Endothelial cell of umbilical vein (primary cell): ENCODE data around the gene CDC25C. TPM values are rescaled to one million over a fixed set of nuclear protein-coding genes. Genes with fewer than 3 reads are reported as not detected.

Source experiments
- BruUV-seq: library from RNA; stranded (reverse); fragments of 400-500 nt; replicated peaks from 2 replicates; lab custom pipeline; 2021; lab: Mats Ljungman, UMichigan
- CTCF ChIA-PET: fragments of 300-600, 350-600 bp; sonication (Branson Sonifier 250); formaldehyde crosslinking; loops from one replicate; lab custom pipeline; 2021; ENCODE audit warnings: antibody characterized with exemption, inconsistent platforms; lab: Charles Lee
- POLR2A ChIA-PET: fragments of 300-600, 350-600 bp; sonication (Branson Sonifier 250); formaldehyde crosslinking; loops from one replicate; lab custom pipeline; 2021; ENCODE audit warnings: antibody characterized with exemption, inconsistent platforms; lab: Charles Lee
- DNase-seq: peaks from one replicate; pipeline ENCODE4 v3.0.0-alpha.2; 2011; ENCODE audit warnings: low read depth, low spot score
- FAIRE-seq: peaks from 2 replicates; lab custom pipeline; 2011; peaks lifted over from hg19 to GRCh38; lab: Jason Lieb, UNC
- H2AFZ ChIP-seq: 2 replicates; pipeline ENCODE4 v1.6.0; 2012; ENCODE audit warnings: low read depth, low read length, control low read depth, inconsistent platforms
- H3K27ac ChIP-seq: 2 replicates; pipeline ENCODE4 v1.5.1; 2011; ENCODE audit warnings: low read depth, mild to moderate bottlenecking, control low read depth, low read length, moderate library complexity; ENCODE audit not compliant: insufficient read depth
- H3K27me3 ChIP-seq, 2 experiments: 2 replicates each; pipeline versions ENCODE4 v1.6.0 to v1.6.1; 2011; ENCODE audit warnings: low read length in 2 of 2, mixed read lengths in 1 of 2; ENCODE audit not compliant: control insufficient read depth in 2 of 2, insufficient read depth in 2 of 2
- H3K36me3 ChIP-seq, 2 experiments: 2 replicates in 1 of 2; 3 replicates in 1 of 2; pipeline ENCODE4 v1.5.1; 2011; ENCODE audit warnings: low read length in 2 of 2, mild to moderate bottlenecking in 1 of 2, moderate library complexity in 1 of 2; ENCODE audit not compliant: control insufficient read depth in 2 of 2, insufficient read depth in 2 of 2; ENCODE audit errors: extremely low read depth in 1 of 2
- H3K4me1 ChIP-seq: 3 replicates; pipeline ENCODE4 v1.5.1; 2011; ENCODE audit warnings: mild to moderate bottlenecking, low read length; ENCODE audit not compliant: control insufficient read depth, insufficient read depth; ENCODE audit errors: extremely low read depth
- H3K4me2 ChIP-seq: 2 replicates; pipeline ENCODE4 v1.6.1; 2011; ENCODE audit warnings: low read length, control low read depth, mixed read lengths; ENCODE audit not compliant: insufficient read depth
- H3K4me3 ChIP-seq, 3 experiments: fragments of 200-600 bp in 1 of 3; sonication (generic), shearing (Covaris generic) in 1 of 3; replicated peaks in 1 of 3; 2 replicates each; pipeline ENCODE4 v1.5.1; 2011 to 2016; ENCODE audit warnings: control low read depth in 3 of 3, low read length in 3 of 3, mild to moderate bottlenecking in 2 of 3, inconsistent platforms in 1 of 3, low read depth in 1 of 3, moderate library complexity in 1 of 3; ENCODE audit not compliant: insufficient read depth in 1 of 3
- H3K79me2 ChIP-seq: 2 replicates; pipeline ENCODE4 v1.6.0; 2012; ENCODE audit warnings: low read length, inconsistent platforms; ENCODE audit not compliant: control insufficient read depth, insufficient read depth
- H3K9ac ChIP-seq: replicated peaks from 2 replicates; pipeline ENCODE3; 2011; ENCODE audit warnings: low read length, control low read depth; ENCODE audit not compliant: insufficient read depth; ENCODE audit errors: extremely low read depth
- H3K9me1 ChIP-seq: replicated peaks from 3 replicates; pipeline ENCODE4 v1.6.0; 2011; ENCODE audit warnings: mild to moderate bottlenecking, low read length; ENCODE audit not compliant: control insufficient read depth, insufficient read depth; ENCODE audit errors: extremely low read depth
- H3K9me3 ChIP-seq: replicated peaks from 2 replicates; pipeline ENCODE4 v1.5.1; 2012; ENCODE audit warnings: low read length, inconsistent platforms; ENCODE audit not compliant: control insufficient read depth, insufficient read depth
- H4K20me1 ChIP-seq: replicated peaks from 2 replicates; pipeline ENCODE3; 2011; ENCODE audit warnings: mild to moderate bottlenecking, low read length; ENCODE audit not compliant: control insufficient read depth, insufficient read depth; ENCODE audit errors: extremely low read depth
- CTCF ChIP-seq, 2 donors: IDR thresholded peaks; 1 replicate in 1 of 2; 2 replicates in 1 of 2; pipeline ENCODE4 v1.5.1; 2011; ENCODE audit warnings: low read length in 2 of 2, mild to moderate bottlenecking in 2 of 2, moderate library complexity in 2 of 2, control low read depth in 1 of 2, inconsistent platforms in 1 of 2, low read depth in 1 of 2; ENCODE audit not compliant: insufficient read depth in 1 of 2; ENCODE audit errors: extremely low read depth in 1 of 2
- EZH2 ChIP-seq: IDR thresholded peaks from 2 replicates; pipeline ENCODE4 v1.6.1; 2012; ENCODE audit warnings: borderline replicate concordance, low read depth, mild to moderate bottlenecking, moderate library complexity, low read length, inconsistent platforms; ENCODE audit not compliant: severe bottlenecking
- GATA2 ChIP-seq: IDR thresholded peaks from 2 replicates; pipeline ENCODE4 v1.7.0; 2011; ENCODE audit warnings: low read depth, mild to moderate bottlenecking, moderate library complexity, mixed read lengths, low read length; ENCODE audit not compliant: insufficient read length, insufficient read depth
- JUN ChIP-seq: IDR thresholded peaks from 2 replicates; pipeline ENCODE4 v1.6.1; 2011; ENCODE audit warnings: borderline replicate concordance, low read depth; ENCODE audit not compliant: insufficient read length, insufficient read depth
- MAX ChIP-seq: IDR thresholded peaks from 2 replicates; pipeline ENCODE4 v1.6.1; 2011; ENCODE audit not compliant: insufficient read depth, insufficient read length
- dilution Hi-C: fragments of 300-500 bp; cut with MboI; formaldehyde crosslinking; loops from one replicate; pipeline ENCODE4 v1.15.0; 2019; ENCODE audit warnings: low sequenced_read_pairs; ENCODE audit not compliant: extremely low pct_ligation_motif_present
- intact Hi-C: fragments of 100-400 bp; cut with micrococcal nuclease; formaldehyde crosslinking; loops from one replicate; pipeline ENCODE4 v1.10.0; 2022
- polyA plus RNA-seq, 4 experiments: library from polyadenylated mRNA; depleted of rRNA in 3 of 4; stranded (reverse) in 3 of 4; unstranded in 1 of 4; fragments of >200 nt; gene quantifications; 2 replicates each; pipeline versions ENCODE4 v1.2.1 to v1.2.3, GENCODE V29; 2011 to 2012; ENCODE audit warnings: missing spikeins in 1 of 4
- total RNA-seq: library from RNA; stranded (reverse); gene quantifications from 2 replicates; pipeline ENCODE4 v1.2.3, GENCODE V29; 2021

CDC25C gene
- total and polyA plus RNA-seq, 2 donors (not counting 3 experiments of a cell fraction or from before 2014, with no cell fraction given), result 8.1 to 13.6 TPM

DNA sequence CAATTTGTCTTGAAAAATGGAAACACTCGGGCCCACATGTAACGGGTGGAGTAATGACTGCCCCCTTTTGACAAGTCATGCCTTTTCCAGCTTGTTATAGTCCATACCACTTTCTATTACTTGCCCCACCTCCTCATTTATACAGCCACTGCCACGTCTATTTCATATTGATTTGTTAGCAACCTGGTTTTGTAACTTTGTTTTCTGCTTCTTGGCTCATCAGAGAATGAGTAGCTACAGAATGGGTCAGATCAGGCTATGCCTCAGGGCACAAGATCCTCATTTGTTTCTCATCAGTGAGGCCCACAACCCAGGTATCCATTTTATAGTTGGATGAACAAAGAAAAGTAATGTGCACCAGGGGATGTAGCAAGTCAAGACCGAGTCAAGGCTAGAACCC, 58.9 kb downstream of the CDC25C start:
- no TSS peak for BruUV-seq
- dilution Hi-C loops (no loop called here), intact Hi-C loops (no loop called here)
- Histone ChIP-seq H3K4me2 (no peak overlapping the region), H3K27me3 (peaks cover under 1 to 4% of the 10 kb centered on the region in 2 experiments), H3K36me3 (no peaks in the 10 kb centered on the region), H3K27ac (no peak overlapping the region), H3K9me1 (no peaks in the 10 kb centered on the region), H3K79me2 (no peaks in the 10 kb centered on the region), H3K4me3 (no peak overlapping the region), H2AFZ (no peak overlapping the region), H3K4me1 (no peaks in the 10 kb centered on the region), H3K9me3 (no peaks in the 10 kb centered on the region), H4K20me1 (no peaks in the 10 kb centered on the region), H3K9ac (no peak overlapping the region)
- TF ChIP-seq MAX, result no peak
- ChIA-PET POLR2A (no interaction called here), CTCF (interaction anchor here (1.0 kb wide), 1 partner anchor 50 kb away, joined by 3 read pairs; no protein-coding TSS in a partner anchor)
- no peak for FAIRE-seq
- no peak for DNase-seq

DNA sequence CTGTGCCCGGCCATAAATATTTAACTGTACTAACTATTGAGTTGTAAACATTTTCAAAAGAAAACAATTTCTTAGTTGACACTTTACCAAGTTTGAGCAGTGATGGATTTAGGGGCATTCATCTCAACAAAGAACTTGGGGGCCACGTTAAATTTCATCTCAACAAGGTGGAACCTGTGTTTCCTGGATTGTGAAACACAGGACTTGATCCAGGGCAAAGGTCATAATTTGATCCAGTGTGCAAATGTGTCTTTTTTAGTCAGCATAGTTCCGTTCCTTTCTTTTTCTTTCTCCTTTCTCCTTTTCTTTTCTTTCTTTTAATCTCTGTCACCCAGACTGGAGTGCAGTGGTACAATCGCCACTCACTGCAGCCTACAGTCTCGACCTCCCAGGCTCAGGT, 60.3 kb downstream of the CDC25C start:
- ChIA-PET POLR2A (no interaction called here), CTCF (no interaction called here)
- no peak overlapping the region for H3K27ac ChIP-seq
- H3K79me2 ChIP-seq, result no peaks in the 10 kb centered on the region
- H3K9me1 ChIP-seq, result no peaks in the 10 kb centered on the region
- H3K4me2 ChIP-seq, result no peak overlapping the region
- no peak overlapping the region for H3K4me3 ChIP-seq
- no peaks in the 10 kb centered on the region for H3K4me1 ChIP-seq
- DNase-seq, result no peak
- no TSS peak for BruUV-seq
- dilution Hi-C loops (no loop called here), intact Hi-C loops (no loop called here)
- no peak overlapping the region for H2AFZ ChIP-seq
- no peaks in the 10 kb centered on the region for H3K9me3 ChIP-seq
- peaks cover 2 to 4% of the 10 kb centered on the region in 2 experiments for H3K27me3 ChIP-seq
- H4K20me1 ChIP-seq, result no peaks in the 10 kb centered on the region
- H3K9ac ChIP-seq, result no peak overlapping the region
- H3K36me3 ChIP-seq, result no peaks in the 10 kb centered on the region
- no peak for FAIRE-seq
- TF ChIP-seq CTCF (IDR thresholded peaks at IDR 0.05; ENCODE audit: extremely low read depth in 1 of 2, insufficient read depth in 1 of 2, low read depth in 1 of 2, low read length in 2 of 2), result no peak
- TF ChIP-seq GATA2, result no peak
- no peak for TF ChIP-seq MAX
- no peak for TF ChIP-seq EZH2
- TF ChIP-seq JUN, result no peak
